Activated CD8-positive, alpha-beta T cell treated with anti-CD3 and anti-CD28 coated beads for 36 hours (primary cell): ENCODE measurements around the gene PNPLA7. TPM values are rescaled to one million over a fixed set of nuclear protein-coding genes. Genes with fewer than 3 reads are reported as not detected.

Experiments used
- ATAC-seq: fragments of 200-7000 bp; cut with Tn5 transposase; one replicate; pipeline ENCODE4 v1.10.0; 2021; ENCODE audit warnings: mild to moderate bottlenecking, moderate library complexity
- CTCF ChIA-PET: fragments of 350-600 bp; sonication (Branson Sonifier 250); formaldehyde crosslinking; loops from one replicate; lab custom pipeline; 2021; ENCODE audit warnings: antibody characterized with exemption; lab: Charles Lee
- POLR2A ChIA-PET: fragments of 350-600 bp; sonication (Branson Sonifier 250); formaldehyde crosslinking; loops from one replicate; lab custom pipeline; 2021; ENCODE audit warnings: antibody characterized with exemption; lab: Charles Lee
- DNase-seq: peaks from one replicate; pipeline ENCODE4 v3.0.0-alpha.2; 2020
- H3K27ac Mint-ChIP-seq: one replicate; pipeline ENCODE4 v1.8.0; 2021; ENCODE audit warnings: mild to moderate bottlenecking, mixed read lengths
- H3K27me3 Mint-ChIP-seq: one replicate; pipeline ENCODE4 v1.8.0; 2021; ENCODE audit warnings: mixed read lengths
- H3K36me3 Mint-ChIP-seq: one replicate; pipeline ENCODE4 v1.8.0; 2021; ENCODE audit warnings: low read depth, mixed read lengths
- H3K4me1 Mint-ChIP-seq: one replicate; pipeline ENCODE4 v1.8.0; 2021; ENCODE audit warnings: low read depth, mixed read lengths
- H3K4me3 Mint-ChIP-seq: one replicate; pipeline ENCODE4 v1.8.0; 2021; ENCODE audit warnings: mild to moderate bottlenecking, moderate library complexity, mixed read lengths
- H3K9me3 Mint-ChIP-seq: one replicate; pipeline ENCODE4 v1.8.0; 2021; ENCODE audit warnings: mixed read lengths
- CTCF ChIP-seq: fragments of 200-600 bp; IDR thresholded peaks from one replicate; pipeline ENCODE4 v1.8.0; 2022; ENCODE audit warnings: antibody characterized with exemption, mild to moderate bottlenecking
- intact Hi-C: fragments of 100-400 bp; cut with micrococcal nuclease; formaldehyde crosslinking; loops from one replicate; pipeline ENCODE4 v1.10.0; 2022
- total RNA-seq, 2 experiments: library from RNA; stranded (reverse); gene quantifications; one replicate each; pipeline ENCODE4 v1.2.3, GENCODE V29; 2021

Gene PNPLA7
- total RNA-seq, 2 experiments from 2014 or later = 4.8 to 5.0 TPM

GRCh38 chr9:137480686-137481683, 69.2 kb downstream of the PNPLA7 start:
- no peak for TF ChIP-seq CTCF
- ChIA-PET POLR2A (no interaction called here), CTCF (no interaction called here)
- DNase-seq = no peak
- Mint-ChIP-seq H3K27ac (no peak overlapping the region), H3K27me3 (no peaks in the 10 kb centered on the region), H3K4me3 (no peak overlapping the region), H3K36me3 (peaks cover 4% of the 10 kb centered on the region), H3K4me1 (peaks cover 7% of the 10 kb centered on the region), H3K9me3 (peaks cover 5% of the 10 kb centered on the region)
- intact Hi-C loops = no loop called here
- ATAC-seq = no peak

GRCh38 chr9:137479892-137480685, 70.1 kb downstream of the PNPLA7 start:
- ChIA-PET POLR2A (no interaction called here), CTCF (no interaction called here)
- no peaks in the 10 kb centered on the region for H3K27me3 Mint-ChIP-seq
- H3K27ac Mint-ChIP-seq = no peak overlapping the region
- no peak for TF ChIP-seq CTCF
- ATAC-seq (no peak), DNase-seq (no peak)
- intact Hi-C loops = no loop called here
- peaks cover 7% of the 10 kb centered on the region for H3K4me1 Mint-ChIP-seq
- H3K4me3 Mint-ChIP-seq = no peak overlapping the region
- H3K36me3 Mint-ChIP-seq = peaks cover 7% of the 10 kb centered on the region
- H3K9me3 Mint-ChIP-seq = peaks cover 10% of the 10 kb centered on the region

DNA sequence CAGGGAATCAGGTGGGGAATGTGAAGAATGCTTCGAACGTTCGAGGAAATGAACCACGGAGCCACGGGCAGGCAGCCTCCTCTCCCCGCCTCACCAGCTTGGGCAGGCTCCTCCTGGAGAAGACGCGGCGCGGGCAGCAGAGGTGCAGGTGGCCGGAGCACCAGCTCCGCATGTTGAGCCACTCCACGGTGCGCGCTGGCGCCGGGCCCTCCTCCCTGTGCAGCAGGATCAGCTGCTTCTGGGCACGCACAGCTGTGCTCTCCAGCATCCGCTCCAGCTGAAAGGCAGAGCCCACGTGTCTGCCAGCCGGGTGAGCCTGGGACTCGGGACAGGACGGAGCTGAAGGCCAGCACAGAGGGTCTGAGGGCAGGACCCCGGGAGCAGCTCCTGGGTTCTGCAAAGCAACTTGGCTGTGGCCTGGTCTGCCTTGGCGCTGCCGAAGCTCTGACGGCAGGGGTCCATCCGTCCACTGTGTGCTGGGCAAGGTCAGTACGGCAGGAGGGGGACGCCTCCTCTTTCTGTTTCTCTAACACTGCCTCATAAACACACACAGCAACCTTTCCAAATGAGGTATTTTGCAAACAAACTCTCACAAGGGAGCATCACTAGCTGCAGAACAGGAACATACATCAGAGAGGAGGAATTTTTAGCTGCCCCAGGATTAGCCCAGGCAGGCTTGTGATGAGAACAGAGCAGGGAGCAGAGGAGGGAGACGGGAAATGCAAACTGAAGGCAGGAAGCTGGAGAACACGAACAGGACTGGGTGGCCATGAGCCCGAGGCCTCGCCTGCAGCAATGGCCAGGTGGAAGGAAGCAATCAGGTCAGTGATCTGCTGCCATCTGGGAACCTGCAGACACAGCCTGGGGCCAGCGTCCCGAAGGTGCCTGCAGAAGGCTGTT, 71.0 kb downstream of the PNPLA7 start:
- peaks cover 13% of the 10 kb centered on the region for H3K9me3 Mint-ChIP-seq
- no peaks in the 10 kb centered on the region for H3K27me3 Mint-ChIP-seq
- no peak overlapping the region for H3K4me3 Mint-ChIP-seq
- H3K36me3 Mint-ChIP-seq = peaks cover 10% of the 10 kb centered on the region
- H3K27ac Mint-ChIP-seq = no peak overlapping the region
- no peak for ATAC-seq
- intact Hi-C loops = no loop called here
- peaks cover 7% of the 10 kb centered on the region for H3K4me1 Mint-ChIP-seq
- DNase-seq = no peak
- no peak for TF ChIP-seq CTCF
- CTCF ChIA-PET = no interaction called here
- POLR2A ChIA-PET = no interaction called here

GRCh38 chr9:137478613-137478961, 71.6 kb downstream of the PNPLA7 start:
- ATAC-seq (no peak), DNase-seq (no peak)
- Mint-ChIP-seq H3K36me3 (peaks cover 13% of the 10 kb centered on the region), H3K4me1 (peaks cover 7% of the 10 kb centered on the region), H3K4me3 (no peak overlapping the region), H3K27me3 (no peaks in the 10 kb centered on the region), H3K9me3 (peaks cover 16% of the 10 kb centered on the region), H3K27ac (no peak overlapping the region)
- intact Hi-C loops = no loop called here
- ChIA-PET CTCF (no interaction called here), POLR2A (no interaction called here)
- TF ChIP-seq CTCF = no peak
